CD1c-positive myeloid dendritic cell (primary cell): ENCODE results near the gene ZNF185.

Experiments used
- DNase-seq: peaks from one replicate; pipeline ENCODE4 v3.0.0-alpha.2; 2016; ENCODE audit errors: extremely low spot score

The ZNF185 gene

GRCh38 chrX:152897222-152898131 is at the start of gene ZNF185:
TSS of gene ZNF185 (plus strand) at chrX:152898067. CDS start at chrX:152914490, 16,423 bp downstream.
- no peak for DNase-seq

- DNase-seq, result no peak
These were observed 47.4 kb upstream of the ZNF185 start for GRCh38 chrX:152850465-152850864.

GRCh38 chrX:152853986-152854385 is 43.9 kb upstream of the ZNF185 start:
- no peak for DNase-seq

GRCh38 chrX:152861116-152861515 is 36.8 kb upstream of the ZNF185 start:
- DNase-seq, result no peak

GRCh38 chrX:152861826-152862225 is 36.0 kb upstream of the ZNF185 start:
- DNase-seq, result no peak

- no peak for DNase-seq
These were observed 32.5 kb upstream of the ZNF185 start for GRCh38 chrX:152865232-152865920.

- DNase-seq, result no peak
These were observed 31.5 kb upstream of the ZNF185 start for GRCh38 chrX:152866386-152866785.

- DNase-seq, result no peak
These were observed 27.9 kb upstream of the ZNF185 start for GRCh38 chrX:152869972-152870371.

GRCh38 chrX:152871260-152871659 is 26.6 kb upstream of the ZNF185 start:
- DNase-seq, result no peak

- DNase-seq, result no peak
These were observed 25.3 kb upstream of the ZNF185 start for GRCh38 chrX:152872522-152872921.

GRCh38 chrX:152873361-152873760 is 24.5 kb upstream of the ZNF185 start:
- no peak for DNase-seq

- DNase-seq, result no peak
These were observed 20.7 kb upstream of the ZNF185 start for GRCh38 chrX:152876931-152877840.

GRCh38 chrX:152878976-152879755 is 18.7 kb upstream of the ZNF185 start:
- no peak for DNase-seq

GRCh38 chrX:152881289-152881688 is 16.6 kb upstream of the ZNF185 start:
- DNase-seq, result no peak

- DNase-seq, result no peak
These were observed 13.7 kb upstream of the ZNF185 start for GRCh38 chrX:152884171-152884570.

GRCh38 chrX:152886716-152887115 is 11.2 kb upstream of the ZNF185 start:
- DNase-seq, result no peak

- no peak for DNase-seq
These were observed 5.4 kb upstream of the ZNF185 start for GRCh38 chrX:152892499-152892898.

- no peak for DNase-seq
These were observed 4.6 kb upstream of the ZNF185 start for GRCh38 chrX:152892999-152893891.

- no peak for DNase-seq
These were observed 3.8 kb upstream of the ZNF185 start for GRCh38 chrX:152893980-152894610.

GRCh38 chrX:152895121-152895520 is 2.7 kb upstream of the ZNF185 start:
- DNase-seq, result no peak
